Neural progenitor cell (in vitro differentiated cells): ENCODE measurements around the gene ABHD2. TPM values are rescaled to one million over a fixed set of nuclear protein-coding genes. Genes with fewer than 3 reads are reported as not detected.

Experiments
- DNase-seq: peaks from one replicate; pipeline ENCODE4 v3.0.0-alpha.2; 2016; ENCODE audit warnings: low spot score
- H2AFZ ChIP-seq: fragments of 200-600 bp; sonication (generic); replicated peaks from 2 replicates; pipeline ENCODE4 v1.6.1; 2016; ENCODE audit warnings: antibody characterized with exemption
- H3F3A ChIP-seq: fragments of 200-600 bp; sonication (generic); 2 replicates; pipeline ENCODE4 v1.6.1; 2016; ENCODE audit warnings: antibody characterized with exemption, low read depth
- H3K27ac ChIP-seq: fragments of 200-600 bp; sonication (generic); 2 replicates; pipeline ENCODE4 v1.5.1; 2016; ENCODE audit warnings: mild to moderate bottlenecking
- H3K27me3 ChIP-seq: fragments of 200-600 bp; sonication (generic); 2 replicates; pipeline ENCODE4 v1.6.1; 2016; ENCODE audit warnings: mild to moderate bottlenecking, moderate library complexity
- H3K36me3 ChIP-seq: fragments of 200-600 bp; sonication (generic); 2 replicates; pipeline ENCODE4 v1.5.1; 2016
- H3K4me1 ChIP-seq: fragments of 200-600 bp; sonication (generic); 2 replicates; pipeline ENCODE4 v1.6.1; 2016; ENCODE audit warnings: mixed run types
- H3K4me2 ChIP-seq: fragments of 200-600 bp; sonication (generic); 2 replicates; pipeline ENCODE4 v1.6.1; 2016
- H3K4me3 ChIP-seq: fragments of 200-600 bp; sonication (generic); 2 replicates; pipeline ENCODE4 v1.5.1; 2016
- H3K79me2 ChIP-seq: fragments of 200-600 bp; sonication (generic); 2 replicates; pipeline ENCODE4 v1.6.1; 2016; ENCODE audit warnings: low read depth
- H3K9ac ChIP-seq: fragments of 200-600 bp; sonication (generic); 2 replicates; pipeline ENCODE4 v1.6.1; 2016
- H3K9me3 ChIP-seq: fragments of 200-600 bp; sonication (generic); 2 replicates; pipeline ENCODE4 v1.5.1; 2016; ENCODE audit warnings: low read depth
- H4K20me1 ChIP-seq: fragments of 200-600 bp; sonication (generic); 2 replicates; pipeline ENCODE4 v1.6.1; 2016; ENCODE audit warnings: low read depth
- H3K27ac Mint-ChIP-seq: 3 replicates; pipeline ENCODE4 v1.8.0; 2021; ENCODE audit warnings: mixed read lengths
- H3K27me3 Mint-ChIP-seq: 2 replicates; pipeline ENCODE4 v1.8.0; 2022; ENCODE audit warnings: low read depth, mild to moderate bottlenecking, inconsistent platforms, moderate library complexity, mixed read lengths; ENCODE audit not compliant: insufficient read depth
- H3K36me3 Mint-ChIP-seq: 3 replicates; pipeline ENCODE4 v1.8.0; 2021; ENCODE audit warnings: mixed read lengths
- H3K4me1 Mint-ChIP-seq: 3 replicates; pipeline ENCODE4 v1.8.0; 2021; ENCODE audit warnings: mixed read lengths
- H3K4me3 Mint-ChIP-seq: 3 replicates; pipeline ENCODE4 v1.8.0; 2021; ENCODE audit warnings: mild to moderate bottlenecking, moderate library complexity, mixed read lengths
- H3K9me3 Mint-ChIP-seq: 3 replicates; pipeline ENCODE4 v1.8.0; 2020; ENCODE audit warnings: mixed read lengths
- CTCF ChIP-seq: fragments of 200-600 bp; sonication (generic); IDR thresholded peaks from 2 replicates; pipeline ENCODE4 v1.5.1; 2017; ENCODE audit warnings: antibody characterized with exemption, mild to moderate bottlenecking
- EZH2 ChIP-seq: fragments of 200-600 bp; sonication (generic); IDR thresholded peaks from 2 replicates; pipeline ENCODE4 v1.6.1; 2017; ENCODE audit warnings: antibody characterized with exemption, mild to moderate bottlenecking, moderate library complexity
- EZH2phosphoT487 ChIP-seq: fragments of 200-600 bp; sonication (generic); IDR thresholded peaks from 2 replicates; pipeline ENCODE4 v1.6.1; 2017; ENCODE audit warnings: antibody characterized with exemption
- total RNA-seq: library from RNA; depleted of rRNA; stranded (reverse); fragments of >200 nt; gene quantifications from 2 replicates; pipeline ENCODE4 v1.2.3, GENCODE V29; 2015; ENCODE audit warnings: low replicate concordance

Gene ABHD2
- total RNA-seq, 1 donor from 2014 or later, result 10.9 TPM

GRCh38 chr15:89167267-89168176 lies 79.3 kb downstream of the ABHD2 start:
- Mint-ChIP-seq H3K4me3 (no peak overlapping the region), H3K36me3 (no peaks in the 10 kb centered on the region), H3K4me1 (peaks cover 29% of the 10 kb centered on the region), H3K9me3 (no peaks in the 10 kb centered on the region), H3K27me3 (no peaks in the 10 kb centered on the region), H3K27ac (no peak overlapping the region)
- Histone ChIP-seq H3K4me3 (no peak overlapping the region), H3K27ac (no peak overlapping the region), H3K79me2 (no peaks in the 10 kb centered on the region), H4K20me1 (no peaks in the 10 kb centered on the region), H3K4me1 (peaks cover 22% of the 10 kb centered on the region), H2AFZ (no peak overlapping the region), H3K27me3 (no peaks in the 10 kb centered on the region), H3K9ac (no peak overlapping the region), H3K9me3 (no peaks in the 10 kb centered on the region), H3K4me2 (no peak overlapping the region), H3K36me3 (no peaks in the 10 kb centered on the region), H3F3A (peaks cover 8% of the 10 kb centered on the region)
- TF ChIP-seq EZH2 (no peak), EZH2phosphoT487 (no peak), CTCF (no peak)
- DNase-seq, result no peak

DNA sequence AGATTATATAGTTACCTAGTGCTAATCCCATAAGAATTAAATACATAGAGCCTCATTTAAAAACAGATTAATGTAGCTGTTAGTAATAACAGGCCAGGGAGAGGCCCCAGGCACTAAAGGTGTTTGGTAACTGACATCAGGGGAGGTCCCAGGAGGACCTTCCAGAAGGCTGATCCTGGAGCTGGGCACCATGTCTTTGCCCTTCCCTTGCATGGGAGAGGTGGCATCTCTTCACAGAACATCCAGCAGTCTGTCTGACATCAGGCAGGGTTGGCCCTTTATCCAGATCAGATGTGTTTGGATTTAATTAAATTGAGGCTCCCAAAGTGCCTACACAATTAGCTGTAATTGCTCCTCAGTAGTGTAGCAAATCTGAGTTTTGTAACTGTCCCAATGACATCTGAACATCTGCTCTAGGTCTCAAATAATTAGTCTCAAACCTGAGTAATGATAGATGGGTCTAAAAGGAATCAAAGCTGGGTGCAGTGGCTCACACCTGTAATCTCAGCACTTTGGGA lies 80.1 kb downstream of the ABHD2 start:
- no peaks in the 10 kb centered on the region for H3K79me2 ChIP-seq
- no peaks in the 10 kb centered on the region for H3K9me3 ChIP-seq
- no peak overlapping the region for H3K4me2 ChIP-seq

GRCh38 chr15:89170364-89170763 lies 82.1 kb downstream of the ABHD2 start:
- Mint-ChIP-seq H3K9me3 (no peaks in the 10 kb centered on the region), H3K27me3 (no peaks in the 10 kb centered on the region), H3K27ac (no peak overlapping the region), H3K4me3 (no peak overlapping the region), H3K36me3 (no peaks in the 10 kb centered on the region), H3K4me1 (peaks cover 23% of the 10 kb centered on the region)
- no peak overlapping the region for H3K9ac ChIP-seq
- no peak overlapping the region for H3K4me3 ChIP-seq
- DNase-seq, result no peak
- no peak overlapping the region for H2AFZ ChIP-seq
- H3F3A ChIP-seq, result peaks cover 4% of the 10 kb centered on the region
- H3K36me3 ChIP-seq, result no peaks in the 10 kb centered on the region
- H3K4me2 ChIP-seq, result no peak overlapping the region
- no peaks in the 10 kb centered on the region for H3K27me3 ChIP-seq
- H3K9me3 ChIP-seq, result no peaks in the 10 kb centered on the region
- H3K79me2 ChIP-seq, result no peaks in the 10 kb centered on the region
- H3K27ac ChIP-seq, result no peak overlapping the region
- no peaks in the 10 kb centered on the region for H4K20me1 ChIP-seq
- TF ChIP-seq EZH2, result no peak
- TF ChIP-seq EZH2phosphoT487, result no peak
- TF ChIP-seq CTCF, result no peak
- H3K4me1 ChIP-seq, result peaks cover 11% of the 10 kb centered on the region

More for the DNA sequence above, 80.1 kb downstream of the ABHD2 start:
- Histone ChIP-seq H3K27ac (no peak overlapping the region), H4K20me1 (no peaks in the 10 kb centered on the region), H3K4me1 (peaks cover 15% of the 10 kb centered on the region), H3K36me3 (no peaks in the 10 kb centered on the region), H3K4me3 (no peak overlapping the region), H3K9ac (no peak overlapping the region), H3F3A (peaks cover 8% of the 10 kb centered on the region), H2AFZ (no peak overlapping the region), H3K27me3 (no peaks in the 10 kb centered on the region)
- Mint-ChIP-seq H3K27ac (no peak overlapping the region), H3K4me1 (peaks cover 25% of the 10 kb centered on the region), H3K36me3 (no peaks in the 10 kb centered on the region), H3K27me3 (no peaks in the 10 kb centered on the region), H3K4me3 (no peak overlapping the region), H3K9me3 (no peaks in the 10 kb centered on the region)
- no peak for DNase-seq
- TF ChIP-seq EZH2phosphoT487 (no peak), CTCF (no peak), EZH2 (no peak)
